Measurements from ENCODE around the gene CCL17. TPM values are rescaled to one million over a fixed set of nuclear protein-coding genes. Genes with fewer than 3 reads are reported as not detected.

The CCL17 gene
- total and polyA plus RNA-seq, 9 of the 15 experiments (the other 6 are each of a cell fraction or from before 2014, with no cell fraction given), result not detected

DNA sequence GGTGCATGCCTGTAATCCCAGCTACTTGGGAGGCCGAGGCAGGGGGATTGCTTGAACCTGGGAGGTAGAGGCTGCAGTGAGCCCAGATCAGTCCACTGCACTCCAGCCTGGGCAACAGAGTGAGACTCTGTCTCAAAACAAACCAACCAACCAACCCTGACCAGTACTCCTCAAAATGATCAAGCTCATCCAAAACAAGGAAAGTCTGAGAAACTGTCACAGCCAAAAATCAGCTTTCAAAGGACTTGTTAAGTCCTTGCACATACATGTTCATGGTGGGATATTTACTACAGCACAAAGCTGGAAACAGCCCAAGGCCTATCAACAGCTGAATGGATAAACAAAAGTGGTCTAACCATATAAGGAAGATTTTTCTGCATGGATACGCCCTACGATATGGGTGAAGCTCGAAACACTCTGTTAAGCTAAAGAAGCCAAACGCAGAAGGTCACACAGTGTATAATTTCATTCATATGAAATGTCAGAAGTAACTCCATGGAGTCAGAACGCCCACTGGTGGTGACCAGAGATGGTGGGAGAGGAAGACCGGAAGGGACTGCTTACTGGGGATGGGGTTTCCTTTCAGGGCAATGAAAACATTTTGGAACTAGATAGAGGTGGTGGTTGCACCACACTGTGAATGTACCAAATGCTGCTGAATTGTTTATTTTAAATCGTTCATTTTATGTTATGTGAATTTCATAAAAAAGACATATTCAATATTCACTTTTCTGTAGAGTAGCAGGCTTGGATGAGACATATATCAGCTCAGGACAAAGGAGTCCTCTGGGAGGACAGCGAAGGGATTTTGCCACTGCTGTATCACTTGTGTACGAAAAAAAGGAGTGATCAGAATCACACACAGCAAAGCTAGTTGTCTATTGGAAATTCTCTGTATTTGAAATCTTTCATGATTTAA lies 17.7 kb downstream of the CCL17 start (continued):
- TF ChIP-seq RAD21 (CRISPR knock-in tag; conservative IDR thresholded peaks at IDR 0.05 in 1 of 2, IDR thresholded peaks at IDR 0.05 in 1 of 2) (peak; percentile 74 to 78), JUN (IDR thresholded peaks at IDR 0.05; ENCODE audit: borderline replicate concordance, low read depth, low read length) (no peak), JUN (CRISPR knock-in tag; IDR thresholded peaks at IDR 0.05; ENCODE audit: borderline replicate concordance) (no peak), ZNF140 (CRISPR knock-in tag; IDR thresholded peaks at IDR 0.05) (no peak), HMG20A (CRISPR knock-in tag; conservative IDR thresholded peaks at IDR 0.05) (no peak), ZNF239 (CRISPR knock-in tag; IDR thresholded peaks at IDR 0.05) (no peak), RHOXF2B (CRISPR knock-in tag; conservative IDR thresholded peaks at IDR 0.05) (no peak), EP300 (IDR thresholded peaks at IDR 0.05; ENCODE audit: low read length) (0 out of 2 replicates have a peak, but pooled peaks have one; percentile 8), KHSRP (IDR thresholded peaks at IDR 0.05) (no peak), DACH1 (IDR thresholded peaks at IDR 0.05; ENCODE audit: partially characterized antibody) (no peak), ZNF830 (CRISPR knock-in tag; IDR thresholded peaks at IDR 0.05) (no peak), POLR2AphosphoS2 (IDR thresholded peaks at IDR 0.05; ENCODE audit: low read length) (no peak), ZNF133 (CRISPR knock-in tag; IDR thresholded peaks at IDR 0.05) (no peak), GATA2 (CRISPR knock-in tag; IDR thresholded peaks at IDR 0.05) (no peak), THRAP3 (IDR thresholded peaks at IDR 0.05; ENCODE audit: borderline replicate concordance) (no peak), NR2C2 (CRISPR knock-in tag; IDR thresholded peaks at IDR 0.05) (no peak), NR2C2 (tag; IDR thresholded peaks at IDR 0.05) (no peak), FOXA1 (IDR thresholded peaks at IDR 0.05; ENCODE audit: borderline replicate concordance) (no peak)
- TF ChIP-seq, protein P1, sequence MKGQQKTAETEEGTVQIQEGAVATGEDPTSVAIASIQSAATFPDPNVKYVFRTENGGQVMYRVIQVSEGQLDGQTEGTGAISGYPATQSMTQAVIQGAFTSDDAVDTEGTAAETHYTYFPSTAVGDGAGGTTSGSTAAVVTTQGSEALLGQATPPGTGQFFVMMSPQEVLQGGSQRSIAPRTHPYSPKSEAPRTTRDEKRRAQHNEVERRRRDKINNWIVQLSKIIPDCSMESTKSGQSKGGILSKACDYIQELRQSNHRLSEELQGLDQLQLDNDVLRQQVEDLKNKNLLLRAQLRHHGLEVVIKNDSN (CRISPR knock-in tag; IDR thresholded peaks at IDR 0.05), result no peak
- TF ChIP-seq, protein P2, sequence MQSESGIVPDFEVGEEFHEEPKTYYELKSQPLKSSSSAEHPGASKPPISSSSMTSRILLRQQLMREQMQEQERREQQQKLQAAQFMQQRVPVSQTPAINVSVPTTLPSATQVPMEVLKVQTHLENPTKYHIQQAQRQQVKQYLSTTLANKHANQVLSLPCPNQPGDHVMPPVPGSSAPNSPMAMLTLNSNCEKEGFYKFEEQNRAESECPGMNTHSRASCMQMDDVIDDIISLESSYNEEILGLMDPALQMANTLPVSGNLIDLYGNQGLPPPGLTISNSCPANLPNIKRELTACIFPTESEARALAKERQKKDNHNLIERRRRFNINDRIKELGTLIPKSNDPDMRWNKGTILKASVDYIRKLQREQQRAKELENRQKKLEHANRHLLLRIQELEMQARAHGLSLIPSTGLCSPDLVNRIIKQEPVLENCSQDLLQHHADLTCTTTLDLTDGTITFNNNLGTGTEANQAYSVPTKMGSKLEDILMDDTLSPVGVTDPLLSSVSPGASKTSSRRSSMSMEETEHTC (IDR thresholded peaks at IDR 0.05), result no peak
- TF ChIP-seq, protein P3, sequence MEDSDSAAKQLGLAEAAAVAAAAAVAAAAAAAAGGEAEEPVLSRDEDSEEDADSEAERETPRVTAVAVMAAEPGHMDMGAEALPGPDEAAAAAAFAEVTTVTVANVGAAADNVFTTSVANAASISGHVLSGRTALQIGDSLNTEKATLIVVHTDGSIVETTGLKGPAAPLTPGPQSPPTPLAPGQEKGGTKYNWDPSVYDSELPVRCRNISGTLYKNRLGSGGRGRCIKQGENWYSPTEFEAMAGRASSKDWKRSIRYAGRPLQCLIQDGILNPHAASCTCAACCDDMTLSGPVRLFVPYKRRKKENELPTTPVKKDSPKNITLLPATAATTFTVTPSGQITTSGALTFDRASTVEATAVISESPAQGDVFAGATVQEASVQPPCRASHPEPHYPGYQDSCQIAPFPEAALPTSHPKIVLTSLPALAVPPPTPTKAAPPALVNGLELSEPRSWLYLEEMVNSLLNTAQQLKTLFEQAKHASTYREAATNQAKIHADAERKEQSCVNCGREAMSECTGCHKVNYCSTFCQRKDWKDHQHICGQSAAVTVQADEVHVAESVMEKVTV (CRISPR knock-in tag; IDR thresholded peaks at IDR 0.05), result peak; percentile 59
